Camera-type eye (tissue), 1 donor: ENCODE measurements around the gene TYW1. TPM values are rescaled to one million over a fixed set of nuclear protein-coding genes. Genes with fewer than 3 reads are reported as not detected.

Experiments used
- total RNA-seq: library from RNA; depleted of rRNA; stranded (reverse); fragments of >200 nt; gene quantifications from one replicate; pipeline ENCODE4 v1.2.3, GENCODE V29; 2014

TYW1 gene
- total RNA-seq: 28.1 TPM

GRCh38 chr7:66996444-66997191 lies at the start of gene TYW1:
TSS of gene TYW1 (plus strand) at chr7:66996833. CDS start at chr7:66996979, 146 bp downstream.

GRCh38 chr7:66995050-66995776 lies 1.4 kb upstream of the TYW1 start, which contains the start of gene SBDS:
TSS of gene SBDS (minus strand) at chr7:66995586. CDS start at chr7:66995417, 169 bp downstream.

Other genes starting within 250 kb of the TYW1 start
- gene TMEM248, start 75.6 kb upstream of the TYW1 start, total RNA-seq: 77.2 TPM
- gene SBDS, start 1.2 kb upstream of the TYW1 start, total RNA-seq: 81.7 TPM